ENCODE results near the gene B4GALNT2. TPM values are rescaled to one million over a fixed set of nuclear protein-coding genes. Genes with fewer than 3 reads are reported as not detected.

Gene B4GALNT2
- total and polyA plus RNA-seq, 2 of the 13 experiments (the other 11 are each of a cell fraction or from before 2014, with no cell fraction given) = not detected

DNA sequence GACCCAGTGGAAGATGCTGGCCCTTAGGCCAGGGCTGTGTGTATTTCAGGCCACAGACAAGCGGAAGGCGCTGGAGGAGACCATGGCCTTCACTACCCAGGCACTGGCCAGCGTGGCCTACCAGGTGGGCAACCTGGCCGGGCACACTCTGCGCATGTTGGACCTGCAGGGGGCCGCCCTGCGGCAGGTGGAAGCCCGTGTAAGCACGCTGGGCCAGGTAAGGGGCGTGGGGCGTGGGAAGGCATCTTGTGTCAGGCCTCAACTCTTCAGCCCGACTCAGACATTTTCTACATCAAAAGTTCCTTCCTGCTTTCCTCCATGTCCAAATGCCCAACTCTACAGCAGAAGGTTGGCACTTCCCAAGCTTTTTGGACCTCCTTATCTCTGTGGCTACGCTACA, 83.9 kb downstream of the B4GALNT2 start:
- BruUV-seq (replicated peaks) = no TSS peak
- no peak for ATAC-seq
- Histone ChIP-seq H2AFZ (ENCODE audit: low read length) (no peak overlapping the region), H3K27me3 (ENCODE audit: control insufficient read depth in 1 of 2, insufficient read depth in 2 of 2, low read length in 2 of 2) (peaks cover 8 to 64% of the 10 kb centered on the region in 2 experiments), H3K4me1 (ENCODE audit: insufficient read depth, low read length) (no peaks in the 10 kb centered on the region), H3K9ac (ENCODE audit: insufficient read depth, low read depth, low read length) (no peak overlapping the region), H3K9me3 (ENCODE audit: low read length) (no peaks in the 10 kb centered on the region), H3K4me3 (replicated peaks in 1 of 3; ENCODE audit: insufficient read depth in 1 of 3, low read depth in 2 of 3, low read length in 3 of 3) (no peak overlapping the region), H3K4me2 (ENCODE audit: low read depth, low read length) (no peak overlapping the region), H3K27ac (ENCODE audit: extremely low read length, insufficient read depth, low read length) (no peak overlapping the region), H4K20me1 (ENCODE audit: insufficient read depth, low read length) (no peaks in the 10 kb centered on the region), H3K36me3 (replicated peaks in 1 of 2; ENCODE audit: control insufficient read depth in 1 of 2, insufficient read depth in 2 of 2, low read length in 2 of 2) (no peaks in the 10 kb centered on the region), H3K79me2 (ENCODE audit: insufficient read depth, low read length) (no peaks in the 10 kb centered on the region)
- no peak for FAIRE-seq
- intact Hi-C loops (cut with micrococcal nuclease; ENCODE audit: unreplicated experiment) (no loop called here), in situ Hi-C loops (cut with HindIII; ENCODE audit: extremely low pct_ligation_motif_present, low pct_unique_long_range_greater_than_20kb) (no loop called here)
- ChIA-PET CTCF (ENCODE audit: low intra/inter-chr PET ratio, low total read pairs) (no interaction called here), POLR2A (no interaction called here)
- 43% methylated on average over 12 of the region's 13 CpGs for WGBS (ENCODE audit: low lambda C conversion rate)
- TF ChIP-seq ZFP90 (CRISPR knock-in tag; IDR thresholded peaks at IDR 0.05; ENCODE audit: borderline replicate concordance) = no peak
- no peak for DNase-seq (ENCODE audit: low spot score)

DNA sequence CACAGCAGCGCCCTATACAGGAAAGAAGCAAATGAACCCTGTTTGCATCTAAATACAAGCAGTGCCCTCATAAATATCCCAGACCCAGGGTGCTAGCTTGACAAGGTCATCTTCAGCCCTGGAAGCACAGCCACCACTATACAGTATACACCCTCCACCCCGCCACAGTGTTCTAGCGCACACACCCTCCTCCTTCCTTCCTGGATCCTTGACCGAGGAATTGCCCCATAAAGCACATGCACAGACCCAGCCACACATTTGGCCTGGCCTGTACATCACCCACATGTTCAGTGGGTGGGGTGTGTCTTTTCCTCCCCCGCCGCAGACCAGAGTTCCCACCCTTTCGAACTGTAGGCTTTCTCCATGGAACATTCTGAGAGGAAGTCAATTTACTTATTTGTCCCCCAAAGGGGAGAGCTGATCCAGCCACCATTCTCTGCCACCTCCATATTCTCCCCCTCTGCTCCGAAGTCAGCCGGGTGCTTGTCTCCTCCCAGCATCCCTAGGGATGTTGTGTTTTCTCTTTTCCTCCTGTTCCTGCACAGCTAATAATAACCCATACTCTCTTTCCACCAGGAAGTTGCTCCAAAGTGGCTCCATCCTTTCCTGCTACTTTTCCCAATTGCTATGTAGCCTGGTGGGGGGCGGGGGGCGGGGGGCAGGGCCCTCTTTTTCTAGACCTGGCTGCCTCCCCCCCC, 84.5 kb downstream of the B4GALNT2 start:
- no peaks in the 10 kb centered on the region for H3K9me3 ChIP-seq (ENCODE audit: low read length)
- ChIA-PET CTCF (ENCODE audit: low intra/inter-chr PET ratio, low total read pairs) (no interaction called here), POLR2A (no interaction called here)
- no peaks in the 10 kb centered on the region for H4K20me1 ChIP-seq (ENCODE audit: insufficient read depth, low read length)
- in situ Hi-C loops (cut with HindIII; ENCODE audit: extremely low pct_ligation_motif_present, low pct_unique_long_range_greater_than_20kb) (no loop called here), intact Hi-C loops (cut with micrococcal nuclease; ENCODE audit: unreplicated experiment) (no loop called here)
- ATAC-seq (peak; percentile 17; the same call in 1 of the 3 replicates), FAIRE-seq (no peak), DNase-seq (ENCODE audit: low spot score) (no peak)
- H3K36me3 ChIP-seq (replicated peaks in 1 of 2; ENCODE audit: control insufficient read depth in 1 of 2, insufficient read depth in 2 of 2, low read length in 2 of 2) = no peaks in the 10 kb centered on the region
- no peak overlapping the region for H2AFZ ChIP-seq (ENCODE audit: low read length)
- no peak overlapping the region for H3K4me2 ChIP-seq (ENCODE audit: low read depth, low read length)
- no peaks in the 10 kb centered on the region for H3K4me1 ChIP-seq (ENCODE audit: insufficient read depth, low read length)
- no peak overlapping the region for H3K4me3 ChIP-seq (replicated peaks in 1 of 3; ENCODE audit: insufficient read depth in 1 of 3, low read depth in 2 of 3, low read length in 3 of 3)
- peaks cover 8 to 70% of the 10 kb centered on the region in 2 experiments for H3K27me3 ChIP-seq (ENCODE audit: control insufficient read depth in 1 of 2, insufficient read depth in 2 of 2, low read length in 2 of 2)
- TF ChIP-seq XBP1 (CRISPR knock-in tag; IDR thresholded peaks at IDR 0.05) (no peak), THAP11 (CRISPR knock-in tag; IDR thresholded peaks at IDR 0.05) (no peak), ZNF652 (CRISPR knock-in tag; IDR thresholded peaks at IDR 0.05; ENCODE audit: borderline replicate concordance, low read depth) (no peak), HNRNPLL (IDR thresholded peaks at IDR 0.05; ENCODE audit: low read depth, low read length, poor library complexity, severe bottlenecking) (no peak), FOXK1 (CRISPR knock-in tag; IDR thresholded peaks at IDR 0.05; ENCODE audit: borderline replicate concordance, low read depth) (no peak), GPN1 (CRISPR knock-in tag; IDR thresholded peaks at IDR 0.05; ENCODE audit: borderline replicate concordance) (no peak), ZNF44 (CRISPR knock-in tag; IDR thresholded peaks at IDR 0.05) (no peak), ZNF430 (CRISPR knock-in tag; IDR thresholded peaks at IDR 0.05) (no peak), SOX6 (IDR thresholded peaks at IDR 0.05) (no peak), SOX6 (CRISPR knock-in tag; IDR thresholded peaks at IDR 0.05) (no peak), POLR2AphosphoS2 (IDR thresholded peaks at IDR 0.05; ENCODE audit: low read depth, low read length) (no peak)
- TF ChIP-seq, protein P1, sequence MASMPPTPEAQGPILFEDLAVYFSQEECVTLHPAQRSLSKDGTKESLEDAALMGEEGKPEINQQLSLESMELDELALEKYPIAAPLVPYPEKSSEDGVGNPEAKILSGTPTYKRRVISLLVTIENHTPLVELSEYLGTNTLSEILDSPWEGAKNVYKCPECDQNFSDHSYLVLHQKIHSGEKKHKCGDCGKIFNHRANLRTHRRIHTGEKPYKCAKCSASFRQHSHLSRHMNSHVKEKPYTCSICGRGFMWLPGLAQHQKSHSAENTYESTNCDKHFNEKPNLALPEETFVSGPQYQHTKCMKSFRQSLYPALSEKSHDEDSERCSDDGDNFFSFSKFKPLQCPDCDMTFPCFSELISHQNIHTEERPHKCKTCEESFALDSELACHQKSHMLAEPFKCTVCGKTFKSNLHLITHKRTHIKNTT (CRISPR knock-in tag; IDR thresholded peaks at IDR 0.05) = no peak
- TF ChIP-seq, protein P2, sequence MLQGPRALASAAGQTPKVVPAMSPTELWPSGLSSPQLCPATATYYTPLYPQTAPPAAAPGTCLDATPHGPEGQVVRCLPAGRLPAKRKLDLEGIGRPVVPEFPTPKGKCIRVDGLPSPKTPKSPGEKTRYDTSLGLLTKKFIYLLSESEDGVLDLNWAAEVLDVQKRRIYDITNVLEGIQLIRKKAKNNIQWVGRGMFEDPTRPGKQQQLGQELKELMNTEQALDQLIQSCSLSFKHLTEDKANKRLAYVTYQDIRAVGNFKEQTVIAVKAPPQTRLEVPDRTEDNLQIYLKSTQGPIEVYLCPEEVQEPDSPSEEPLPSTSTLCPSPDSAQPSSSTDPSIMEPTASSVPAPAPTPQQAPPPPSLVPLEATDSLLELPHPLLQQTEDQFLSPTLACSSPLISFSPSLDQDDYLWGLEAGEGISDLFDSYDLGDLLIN (CRISPR knock-in tag; IDR thresholded peaks at IDR 0.05; ENCODE audit: borderline replicate concordance) = no peak
- TF ChIP-seq, protein P3, sequence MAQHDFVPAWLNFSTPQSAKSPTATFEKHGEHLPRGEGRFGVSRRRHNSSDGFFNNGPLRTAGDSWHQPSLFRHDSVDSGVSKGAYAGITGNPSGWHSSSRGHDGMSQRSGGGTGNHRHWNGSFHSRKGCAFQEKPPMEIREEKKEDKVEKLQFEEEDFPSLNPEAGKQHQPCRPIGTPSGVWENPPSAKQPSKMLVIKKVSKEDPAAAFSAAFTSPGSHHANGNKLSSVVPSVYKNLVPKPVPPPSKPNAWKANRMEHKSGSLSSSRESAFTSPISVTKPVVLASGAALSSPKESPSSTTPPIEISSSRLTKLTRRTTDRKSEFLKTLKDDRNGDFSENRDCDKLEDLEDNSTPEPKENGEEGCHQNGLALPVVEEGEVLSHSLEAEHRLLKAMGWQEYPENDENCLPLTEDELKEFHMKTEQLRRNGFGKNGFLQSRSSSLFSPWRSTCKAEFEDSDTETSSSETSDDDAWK (CRISPR knock-in tag; IDR thresholded peaks at IDR 0.05) = no peak
- 35% methylated on average over 11 of the region's 11 CpGs for WGBS (ENCODE audit: low lambda C conversion rate)
- no peaks in the 10 kb centered on the region for H3K79me2 ChIP-seq (ENCODE audit: insufficient read depth, low read length)
- H3K9ac ChIP-seq (ENCODE audit: insufficient read depth, low read depth, low read length) = no peak overlapping the region
- BruUV-seq (replicated peaks) = no TSS peak
- H3K27ac ChIP-seq (ENCODE audit: extremely low read length, insufficient read depth, low read length) = no peak overlapping the region
